ENCODE results near the gene SOX6. TPM values are rescaled to one million over a fixed set of nuclear protein-coding genes. Genes with fewer than 3 reads are reported as not detected.

SOX6 gene
- total and polyA plus RNA-seq, 2 of the 13 experiments (the other 11 are each of a cell fraction or from before 2014, with no cell fraction given): 2.6 to 11.2 TPM

- Histone ChIP-seq H3K27me3 (ENCODE audit: control insufficient read depth in 1 of 2, insufficient read depth in 2 of 2, low read length in 2 of 2) (no peaks in the 10 kb centered on the region), H3K27ac (ENCODE audit: extremely low read length, insufficient read depth, low read length) (no peak overlapping the region), H3K4me1 (ENCODE audit: insufficient read depth, low read length) (no peaks in the 10 kb centered on the region), H3K4me3 (replicated peaks in 1 of 3; ENCODE audit: insufficient read depth in 1 of 3, low read depth in 2 of 3, low read length in 3 of 3) (no peak overlapping the region), H3K4me2 (ENCODE audit: low read depth, low read length) (no peak overlapping the region), H3K9ac (ENCODE audit: insufficient read depth, low read depth, low read length) (no peak overlapping the region), H3K9me3 (ENCODE audit: low read length) (no peaks in the 10 kb centered on the region), H3K79me2 (ENCODE audit: insufficient read depth, low read length) (no peaks in the 10 kb centered on the region), H2AFZ (ENCODE audit: low read length) (no peak overlapping the region), H4K20me1 (ENCODE audit: insufficient read depth, low read length) (no peaks in the 10 kb centered on the region), H3K36me3 (replicated peaks in 1 of 2; ENCODE audit: control insufficient read depth in 1 of 2, insufficient read depth in 2 of 2, low read length in 2 of 2) (no peaks in the 10 kb centered on the region)
- WGBS (ENCODE audit: low lambda C conversion rate): 7% methylated on average over 1 of the region's 1 CpG
- FAIRE-seq (no peak), ATAC-seq (no peak), DNase-seq (ENCODE audit: low spot score) (no peak)
- POLR2A ChIA-PET: no interaction called here
- in situ Hi-C loops (cut with HindIII; ENCODE audit: extremely low pct_ligation_motif_present, low pct_unique_long_range_greater_than_20kb) (no loop called here), intact Hi-C loops (cut with micrococcal nuclease; ENCODE audit: unreplicated experiment) (no loop called here)
- CTCF ChIA-PET (ENCODE audit: low intra/inter-chr PET ratio, low total read pairs): no interaction called here
- TF ChIP-seq ZNF451 (CRISPR knock-in tag; IDR thresholded peaks at IDR 0.05) (no peak), AKNA (CRISPR knock-in tag; IDR thresholded peaks at IDR 0.05; ENCODE audit: borderline replicate concordance) (no peak), ZNF614 (CRISPR knock-in tag; IDR thresholded peaks at IDR 0.05; ENCODE audit: borderline replicate concordance) (no peak), PHB2 (IDR thresholded peaks at IDR 0.05; ENCODE audit: partially characterized antibody) (no peak), MED1 (CRISPR knock-in tag; IDR thresholded peaks at IDR 0.05) (no peak), DNMT3B (CRISPR knock-in tag; conservative IDR thresholded peaks at IDR 0.05) (no peak), CHD4 (IDR thresholded peaks at IDR 0.05; ENCODE audit: borderline replicate concordance, low read length) (no peak), REXO4 (CRISPR knock-in tag; IDR thresholded peaks at IDR 0.05; ENCODE audit: borderline replicate concordance) (no peak), ZBTB44 (CRISPR knock-in tag; IDR thresholded peaks at IDR 0.05) (no peak), SALL2 (CRISPR knock-in tag; IDR thresholded peaks at IDR 0.05) (no peak), ZNF75D (CRISPR knock-in tag; IDR thresholded peaks at IDR 0.05; ENCODE audit: borderline replicate concordance) (no peak)
- no TSS peak for BruUV-seq (replicated peaks)
Measured at GRCh38 chr11:15985127-15985859, 371.1 kb downstream of the SOX6 start.
